Smooth muscle cell (in vitro differentiated cells): ENCODE results near the gene HS3ST4. TPM values are rescaled to one million over a fixed set of nuclear protein-coding genes. Genes with fewer than 3 reads are reported as not detected.

Experiments used
- DNase-seq: peaks from one replicate; lab custom pipeline; 2025; ENCODE audit not compliant: unreplicated experiment; lab: John Stamatoyannopoulos, UW
- H2AFZ ChIP-seq: fragments of 200-600 bp; sonication (generic); 2 replicates; pipeline ENCODE4 v1.6.0; 2016; ENCODE audit warnings: antibody characterized with exemption, low read depth, mild to moderate bottlenecking
- H3F3A ChIP-seq: fragments of 200-600 bp; sonication (generic); 2 replicates; pipeline ENCODE4 v1.6.0; 2017; ENCODE audit warnings: antibody characterized with exemption, low read depth
- H3K27ac ChIP-seq: fragments of 200-600 bp; sonication (generic); 2 replicates; pipeline ENCODE4 v1.5.1; 2016; ENCODE audit warnings: low read depth, mild to moderate bottlenecking
- H3K27me3 ChIP-seq: fragments of 200-600 bp; sonication (generic); 2 replicates; pipeline ENCODE4 v1.6.1; 2016; ENCODE audit warnings: low read depth, mild to moderate bottlenecking
- H3K36me3 ChIP-seq: fragments of 200-600 bp; sonication (generic); 2 replicates; pipeline ENCODE4 v1.5.1; 2016; ENCODE audit warnings: low read depth
- H3K4me1 ChIP-seq: fragments of 200-600 bp; sonication (generic); 2 replicates; pipeline ENCODE4 v1.5.1; 2016; ENCODE audit warnings: low read depth
- H3K4me2 ChIP-seq: fragments of 200-600 bp; sonication (generic); 2 replicates; pipeline ENCODE4 v1.6.0; 2016; ENCODE audit warnings: mild to moderate bottlenecking
- H3K4me3 ChIP-seq: fragments of 200-600 bp; sonication (generic); 2 replicates; pipeline ENCODE4 v1.5.1; 2016; ENCODE audit warnings: mild to moderate bottlenecking
- H3K79me2 ChIP-seq: fragments of 200-600 bp; sonication (generic); 2 replicates; pipeline ENCODE4 v1.6.0; 2016; ENCODE audit warnings: low read depth, mild to moderate bottlenecking
- H3K9ac ChIP-seq: fragments of 200-600 bp; sonication (generic); 2 replicates; pipeline ENCODE4 v1.6.0; 2016; ENCODE audit warnings: low read depth
- H3K9me3 ChIP-seq: fragments of 200-600 bp; sonication (generic); replicated peaks from 2 replicates; pipeline ENCODE4 v1.5.1; 2016; ENCODE audit warnings: low read depth
- H4K20me1 ChIP-seq: fragments of 200-600 bp; sonication (generic); 2 replicates; pipeline ENCODE4 v1.6.0; 2016; ENCODE audit warnings: low read depth
- CTCF ChIP-seq: fragments of 200-600 bp; sonication (generic); IDR thresholded peaks from 2 replicates; pipeline ENCODE4 v1.5.1; 2017; ENCODE audit warnings: borderline replicate concordance, mild to moderate bottlenecking, antibody characterized with exemption; ENCODE audit not compliant: insufficient read depth, poor library complexity, severe bottlenecking
- WGBS: methylation state at CpG from one replicate; pipeline ENCODE4 v1.1.7; 2016; ENCODE audit warnings: low lambda C conversion rate; 5-methylcytosine and 5-hydroxymethylcytosine counted together
- polyA plus RNA-seq: library from polyadenylated mRNA; unstranded; fragments of >200 nt; fragmentation: Nextera tagmentation; extraction: Ambion mirVana; gene quantifications from 2 replicates; pipeline ENCODE4 v1.2.1, GENCODE V29; 2016
- total RNA-seq: library from RNA; depleted of rRNA; stranded (reverse); fragments of >200 nt; gene quantifications from 2 replicates; pipeline ENCODE4 v1.2.3, GENCODE V29; 2014

Gene HS3ST4
- total and polyA plus RNA-seq, 2 experiments from 2014 or later = 0.29 to 2.2 TPM

DNA sequence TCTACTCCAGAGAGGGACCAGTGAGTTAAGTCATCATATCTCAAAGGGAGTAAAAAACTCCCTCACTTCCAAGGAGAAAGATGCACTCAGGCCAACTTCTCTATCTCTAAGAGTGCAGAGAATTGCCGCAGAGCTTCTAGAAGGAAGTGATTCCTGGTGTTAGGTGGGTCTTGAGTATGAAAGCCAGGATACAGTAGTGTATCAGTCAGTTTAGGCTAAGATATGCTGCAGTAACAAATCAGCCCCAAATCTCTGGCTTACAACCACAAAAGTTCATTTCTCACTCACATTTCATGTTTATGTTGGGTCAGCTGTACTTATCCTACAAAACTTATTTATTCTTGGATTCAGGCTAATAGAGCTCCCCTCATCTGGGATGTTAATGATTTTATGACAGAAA lies 106.3 kb downstream of the HS3ST4 start:
- Histone ChIP-seq H3K27me3 (no peaks in the 10 kb centered on the region), H3K9ac (no peak overlapping the region), H3K9me3 (no peaks in the 10 kb centered on the region), H3K27ac (no peak overlapping the region), H2AFZ (no peak overlapping the region), H3K4me3 (no peak overlapping the region), H3K79me2 (no peaks in the 10 kb centered on the region), H3K4me2 (no peak overlapping the region), H3F3A (no peaks in the 10 kb centered on the region), H3K36me3 (no peaks in the 10 kb centered on the region), H3K4me1 (no peaks in the 10 kb centered on the region), H4K20me1 (no peaks in the 10 kb centered on the region)
- DNase-seq = no peak
- WGBS = 100% methylated on average over 1 of the region's 1 CpG
- TF ChIP-seq CTCF = no peak

- WGBS = 96% methylated on average over 1 of the region's 1 CpG
Measured at GRCh38 chr16:25799816-25800215, 108.1 kb downstream of the HS3ST4 start.

DNA sequence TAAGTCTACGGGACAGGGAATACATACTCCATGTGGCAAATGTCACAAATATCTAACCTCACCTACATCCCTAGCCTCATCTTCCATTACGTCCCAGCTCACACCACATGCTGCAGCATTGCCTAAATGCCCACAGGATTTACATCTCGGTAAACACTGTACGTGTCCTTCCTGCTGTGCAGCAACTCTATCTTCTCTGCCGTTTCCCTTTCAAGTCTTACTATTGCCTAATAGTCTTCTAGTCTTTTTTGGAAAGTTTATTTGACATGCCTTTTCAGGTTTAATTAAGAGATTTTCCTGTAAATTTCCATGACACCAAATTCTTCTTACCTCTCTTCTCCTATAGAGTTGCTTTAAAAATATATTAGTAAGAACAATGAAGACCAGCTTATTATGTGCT lies 120.5 kb downstream of the HS3ST4 start:
- no peaks in the 10 kb centered on the region for H3K9me3 ChIP-seq
- H3K36me3 ChIP-seq = no peaks in the 10 kb centered on the region
- H3K9ac ChIP-seq = no peak overlapping the region
- no peaks in the 10 kb centered on the region for H3K4me1 ChIP-seq
- no peaks in the 10 kb centered on the region for H4K20me1 ChIP-seq
- H3K27ac ChIP-seq = no peak overlapping the region
- no peaks in the 10 kb centered on the region for H3K27me3 ChIP-seq
- no peak overlapping the region for H2AFZ ChIP-seq
- DNase-seq = no peak
- no peak overlapping the region for H3K4me2 ChIP-seq
- no peaks in the 10 kb centered on the region for H3K79me2 ChIP-seq
- H3K4me3 ChIP-seq = no peak overlapping the region
- no peaks in the 10 kb centered on the region for H3F3A ChIP-seq
- TF ChIP-seq CTCF = no peak
- 76% methylated on average over 5 of the region's 5 CpGs for WGBS

More at GRCh38 chr16:25799816-25800215, 108.1 kb downstream of the HS3ST4 start:
- H3K4me1 ChIP-seq = no peaks in the 10 kb centered on the region
- H2AFZ ChIP-seq = no peak overlapping the region
- H3K9ac ChIP-seq = no peak overlapping the region
- no peak overlapping the region for H3K27ac ChIP-seq
- TF ChIP-seq CTCF = no peak
- no peaks in the 10 kb centered on the region for H3K9me3 ChIP-seq
- H3K27me3 ChIP-seq = no peaks in the 10 kb centered on the region
- no peak overlapping the region for H3K4me3 ChIP-seq
- DNase-seq = no peak
- no peaks in the 10 kb centered on the region for H3K36me3 ChIP-seq
- no peaks in the 10 kb centered on the region for H3K79me2 ChIP-seq
- no peak overlapping the region for H3K4me2 ChIP-seq
- no peaks in the 10 kb centered on the region for H4K20me1 ChIP-seq
- no peaks in the 10 kb centered on the region for H3F3A ChIP-seq

GRCh38 chr16:25817295-25817694 lies 125.5 kb downstream of the HS3ST4 start:
- Histone ChIP-seq H3K36me3 (no peaks in the 10 kb centered on the region), H3F3A (no peaks in the 10 kb centered on the region), H3K4me2 (no peak overlapping the region), H4K20me1 (no peaks in the 10 kb centered on the region), H3K4me1 (no peaks in the 10 kb centered on the region), H3K27ac (no peak overlapping the region), H3K79me2 (no peaks in the 10 kb centered on the region), H3K9ac (no peak overlapping the region), H3K4me3 (no peak overlapping the region), H3K27me3 (no peaks in the 10 kb centered on the region), H2AFZ (no peak overlapping the region), H3K9me3 (no peaks in the 10 kb centered on the region)
- no peak for DNase-seq
- WGBS = 82% methylated on average over 6 of the region's 6 CpGs
- no peak for TF ChIP-seq CTCF
